Skeletal muscle satellite cell (primary cell): Measurements from ENCODE around the gene STPG2.

Experiments
- H3K27me3 ChIP-seq: 2 replicates; pipeline ENCODE4 v1.7.0; 2013; ENCODE audit warnings: low read length; ENCODE audit not compliant: control insufficient read depth, insufficient read depth
- H3K36me3 ChIP-seq: 2 replicates; pipeline ENCODE4 v1.7.0; 2013; ENCODE audit warnings: mild to moderate bottlenecking, control low read depth, low read length; ENCODE audit not compliant: insufficient read depth
- H3K4me1 ChIP-seq: 2 replicates; pipeline ENCODE4 v1.7.0; 2013; ENCODE audit warnings: low read length; ENCODE audit not compliant: control insufficient read depth, insufficient read depth
- H3K4me2 ChIP-seq: 2 replicates; pipeline ENCODE4 v1.7.0; 2013; ENCODE audit warnings: mild to moderate bottlenecking, low read length
- H3K4me3 ChIP-seq: 2 replicates; pipeline ENCODE4 v1.7.0; 2013; ENCODE audit warnings: low read length
- H3K9ac ChIP-seq: 2 replicates; pipeline ENCODE4 v1.7.0; 2013; ENCODE audit warnings: mild to moderate bottlenecking, low read depth, low read length, moderate library complexity
- H3K9me3 ChIP-seq: replicated peaks from 2 replicates; pipeline ENCODE4 v1.7.0; 2013; ENCODE audit warnings: mild to moderate bottlenecking, control low read depth, low read length

Gene STPG2

GRCh38 chr4:98092833-98093439 is 50.3 kb downstream of the STPG2 start:
- H3K9me3 ChIP-seq, result no peaks in the 10 kb centered on the region
- no peaks in the 10 kb centered on the region for H3K27me3 ChIP-seq
- H3K36me3 ChIP-seq, result no peaks in the 10 kb centered on the region
- no peak overlapping the region for H3K9ac ChIP-seq
- H3K4me1 ChIP-seq, result no peaks in the 10 kb centered on the region
- H3K4me3 ChIP-seq, result no peak overlapping the region
- H3K4me2 ChIP-seq, result no peak overlapping the region

- Histone ChIP-seq H3K4me1 (no peaks in the 10 kb centered on the region), H3K27me3 (peaks cover 3% of the 10 kb centered on the region), H3K9me3 (no peaks in the 10 kb centered on the region), H3K4me3 (no peak overlapping the region), H3K36me3 (no peaks in the 10 kb centered on the region), H3K9ac (no peak overlapping the region), H3K4me2 (no peak overlapping the region)
These were observed 61.3 kb downstream of the STPG2 start for GRCh38 chr4:98081936-98082335.

- peaks cover 3% of the 10 kb centered on the region for H3K27me3 ChIP-seq
- no peaks in the 10 kb centered on the region for H3K9me3 ChIP-seq
- H3K4me1 ChIP-seq, result no peaks in the 10 kb centered on the region
- no peak overlapping the region for H3K4me3 ChIP-seq
- no peaks in the 10 kb centered on the region for H3K36me3 ChIP-seq
- H3K4me2 ChIP-seq, result no peak overlapping the region
- no peak overlapping the region for H3K9ac ChIP-seq
These were observed 74.8 kb downstream of the STPG2 start for GRCh38 chr4:98068495-98068894.

- no peaks in the 10 kb centered on the region for H3K4me1 ChIP-seq
- no peaks in the 10 kb centered on the region for H3K27me3 ChIP-seq
- H3K9ac ChIP-seq, result no peak overlapping the region
- no peaks in the 10 kb centered on the region for H3K36me3 ChIP-seq
- H3K9me3 ChIP-seq, result no peaks in the 10 kb centered on the region
- H3K4me2 ChIP-seq, result no peak overlapping the region
- no peak overlapping the region for H3K4me3 ChIP-seq
These were observed 87.3 kb downstream of the STPG2 start for GRCh38 chr4:98055800-98056501.

- no peaks in the 10 kb centered on the region for H3K36me3 ChIP-seq
- H3K9ac ChIP-seq, result no peak overlapping the region
- no peaks in the 10 kb centered on the region for H3K27me3 ChIP-seq
- H3K4me1 ChIP-seq, result no peaks in the 10 kb centered on the region
- H3K4me2 ChIP-seq, result no peak overlapping the region
- no peaks in the 10 kb centered on the region for H3K9me3 ChIP-seq
- H3K4me3 ChIP-seq, result no peak overlapping the region
These were observed 96.6 kb downstream of the STPG2 start for GRCh38 chr4:98046665-98047064.

- no peaks in the 10 kb centered on the region for H3K4me1 ChIP-seq
- no peaks in the 10 kb centered on the region for H3K36me3 ChIP-seq
- H3K9ac ChIP-seq, result no peak overlapping the region
- no peak overlapping the region for H3K4me2 ChIP-seq
- no peaks in the 10 kb centered on the region for H3K27me3 ChIP-seq
- H3K4me3 ChIP-seq, result no peak overlapping the region
- no peaks in the 10 kb centered on the region for H3K9me3 ChIP-seq
These were observed 113.2 kb downstream of the STPG2 start for GRCh38 chr4:98030059-98030458.

- no peaks in the 10 kb centered on the region for H3K4me1 ChIP-seq
- H3K27me3 ChIP-seq, result no peaks in the 10 kb centered on the region
These were observed 115.4 kb downstream of the STPG2 start for GRCh38 chr4:98027827-98028226.

GRCh38 chr4:98026362-98026761 is 116.9 kb downstream of the STPG2 start:
- Histone ChIP-seq H3K4me1 (no peaks in the 10 kb centered on the region), H3K36me3 (no peaks in the 10 kb centered on the region), H3K4me2 (no peak overlapping the region), H3K4me3 (no peak overlapping the region), H3K27me3 (no peaks in the 10 kb centered on the region), H3K9ac (no peak overlapping the region), H3K9me3 (no peaks in the 10 kb centered on the region)

More at GRCh38 chr4:98027827-98028226, 115.4 kb downstream of the STPG2 start:
- Histone ChIP-seq H3K4me3 (no peak overlapping the region), H3K4me2 (no peak overlapping the region), H3K36me3 (no peaks in the 10 kb centered on the region), H3K9me3 (no peaks in the 10 kb centered on the region), H3K9ac (no peak overlapping the region)

GRCh38 chr4:98006814-98007412 is 136.4 kb downstream of the STPG2 start:
- Histone ChIP-seq H3K9me3 (no peaks in the 10 kb centered on the region), H3K4me3 (no peak overlapping the region), H3K27me3 (no peaks in the 10 kb centered on the region), H3K9ac (no peak overlapping the region), H3K36me3 (no peaks in the 10 kb centered on the region), H3K4me1 (no peaks in the 10 kb centered on the region), H3K4me2 (no peak overlapping the region)

GRCh38 chr4:98006060-98006459 is 137.2 kb downstream of the STPG2 start:
- H3K9me3 ChIP-seq, result no peaks in the 10 kb centered on the region
- H3K36me3 ChIP-seq, result no peaks in the 10 kb centered on the region
- H3K4me3 ChIP-seq, result no peak overlapping the region
- no peak overlapping the region for H3K9ac ChIP-seq
- H3K4me2 ChIP-seq, result no peak overlapping the region
- H3K4me1 ChIP-seq, result no peaks in the 10 kb centered on the region
- H3K27me3 ChIP-seq, result no peaks in the 10 kb centered on the region

GRCh38 chr4:98000940-98001339 is 142.3 kb downstream of the STPG2 start:
- Histone ChIP-seq H3K9ac (no peak overlapping the region), H3K27me3 (no peaks in the 10 kb centered on the region), H3K9me3 (no peaks in the 10 kb centered on the region), H3K4me3 (no peak overlapping the region), H3K4me2 (no peak overlapping the region), H3K4me1 (no peaks in the 10 kb centered on the region), H3K36me3 (no peaks in the 10 kb centered on the region)

- Histone ChIP-seq H3K36me3 (no peaks in the 10 kb centered on the region), H3K27me3 (no peaks in the 10 kb centered on the region), H3K4me2 (no peak overlapping the region), H3K9me3 (no peaks in the 10 kb centered on the region), H3K4me1 (no peaks in the 10 kb centered on the region), H3K4me3 (no peak overlapping the region), H3K9ac (no peak overlapping the region)
These were observed 145.1 kb downstream of the STPG2 start for GRCh38 chr4:97998203-97998602.
